Omental fat pad (tissue), 4 donors: ENCODE data around the gene SLC2A4. TPM values are rescaled to one million over a fixed set of nuclear protein-coding genes. Genes with fewer than 3 reads are reported as not detected.
A peak's percentile ranks its signal among the peaks of the same experiment; 100 is the strongest.

ENCODE experiments used
- ATAC-seq: fragments of 150-250 bp; one replicate; pipeline ENCODE4 v1.9.1; 2016; ENCODE audit warnings: mild to moderate bottlenecking, moderate library complexity; ENCODE audit not compliant: low FRiP score
- DNase-seq: peaks from one replicate; pipeline ENCODE4 v3.0.0-alpha.2; 2019; ENCODE audit warnings: low spot score
- CTCF ChIP-seq, 3 donors: fragments of 450-650 bp; IDR thresholded peaks; one replicate each; pipeline ENCODE4 v1.5.1; 2016 to 2017; ENCODE audit warnings: antibody characterized with exemption in 3 of 3, mild to moderate bottlenecking in 3 of 3, moderate library complexity in 2 of 3
- total RNA-seq, 4 donors: library from RNA; depleted of rRNA; stranded (reverse); fragments of >200 nt; gene quantifications; one replicate each; pipeline ENCODE4 v1.1.0, GENCODE V29; 2016

The SLC2A4 gene
- total RNA-seq, 4 donors from 2014 or later = 8.9 to 29.2 (median 12.1) TPM

GRCh38 chr17:7256766-7257456 lies 24.6 kb upstream of the SLC2A4 start:
- DNase-seq (no peak), ATAC-seq (no peak)
- TF ChIP-seq CTCF (IDR thresholded peaks at IDR 0.05) = no peak

GRCh38 chr17:7258731-7259554 lies 22.6 kb upstream of the SLC2A4 start:
- no peak for DNase-seq
- TF ChIP-seq CTCF (IDR thresholded peaks at IDR 0.05) = no peak
- ATAC-seq = no peak

- ATAC-seq (no peak), DNase-seq (no peak)
- TF ChIP-seq CTCF (IDR thresholded peaks at IDR 0.05) = no peak
Observed at GRCh38 chr17:7259555-7259889, 22.0 kb upstream of the SLC2A4 start.

- DNase-seq (no peak), ATAC-seq (no peak)
- TF ChIP-seq CTCF (IDR thresholded peaks at IDR 0.05) = no peak
Observed at GRCh38 chr17:7260151-7260550, 21.4 kb upstream of the SLC2A4 start.

- TF ChIP-seq CTCF (IDR thresholded peaks at IDR 0.05) = no peak
- DNase-seq = peak; percentile 16
- ATAC-seq = peak; percentile 33
Observed at GRCh38 chr17:7260651-7261378, 20.7 kb upstream of the SLC2A4 start.

- TF ChIP-seq CTCF (IDR thresholded peaks at IDR 0.05) = no peak
- no peak for DNase-seq
- peak; percentile 14 for ATAC-seq
Observed at GRCh38 chr17:7261379-7262191, 19.9 kb upstream of the SLC2A4 start.
